ES-I3 (cell line): Measurements from ENCODE around the gene FBXW5.
A peak's percentile ranks its signal among the peaks of the same experiment; 100 is the strongest.

Experiments used
- H3K36me3 ChIP-seq: 2 replicates; pipeline ENCODE4 v1.6.1; 2013; ENCODE audit warnings: mild to moderate bottlenecking, low read length, control low read depth, moderate library complexity; ENCODE audit not compliant: insufficient read depth
- H3K4me1 ChIP-seq: 2 replicates; pipeline ENCODE4 v1.6.1; 2013; ENCODE audit warnings: mild to moderate bottlenecking, control low read depth, low read length; ENCODE audit not compliant: insufficient read depth
- H3K9ac ChIP-seq: 2 replicates; pipeline ENCODE4 v1.6.1; 2013; ENCODE audit warnings: low read depth, mild to moderate bottlenecking, low read length, moderate library complexity
- H3K9me3 ChIP-seq: 2 replicates; pipeline ENCODE4 v1.6.1; 2013; ENCODE audit warnings: mild to moderate bottlenecking, low read length, moderate library complexity; ENCODE audit not compliant: control insufficient read depth, insufficient read depth

The FBXW5 gene

DNA sequence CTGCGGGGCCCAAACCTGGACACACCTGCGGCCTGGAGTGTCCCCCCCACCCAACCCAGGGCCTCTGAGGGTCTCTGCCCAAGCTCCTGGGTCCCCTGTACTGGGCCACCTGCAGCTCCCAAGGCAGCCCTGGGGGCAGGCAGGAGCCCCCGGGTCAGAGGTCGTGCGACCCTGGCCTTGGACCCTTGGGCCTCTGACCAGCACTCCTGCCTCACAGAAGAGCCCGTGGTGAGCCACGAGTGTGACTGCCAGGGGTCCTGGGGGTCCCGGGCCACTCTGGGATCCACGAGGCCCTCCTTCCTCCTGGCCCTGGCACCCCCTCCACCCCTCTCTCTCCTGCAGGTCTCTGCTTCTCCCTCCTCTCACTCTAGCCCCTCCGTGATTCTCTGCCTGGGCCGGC lies 27.8 kb upstream of the FBXW5 start:
- Histone ChIP-seq H3K36me3 (no peaks in the 10 kb centered on the region), H3K9me3 (no peaks in the 10 kb centered on the region), H3K9ac (no peak overlapping the region), H3K4me1 (peaks cover 3% of the 10 kb centered on the region; the same call in 1 of the 2 replicates)

DNA sequence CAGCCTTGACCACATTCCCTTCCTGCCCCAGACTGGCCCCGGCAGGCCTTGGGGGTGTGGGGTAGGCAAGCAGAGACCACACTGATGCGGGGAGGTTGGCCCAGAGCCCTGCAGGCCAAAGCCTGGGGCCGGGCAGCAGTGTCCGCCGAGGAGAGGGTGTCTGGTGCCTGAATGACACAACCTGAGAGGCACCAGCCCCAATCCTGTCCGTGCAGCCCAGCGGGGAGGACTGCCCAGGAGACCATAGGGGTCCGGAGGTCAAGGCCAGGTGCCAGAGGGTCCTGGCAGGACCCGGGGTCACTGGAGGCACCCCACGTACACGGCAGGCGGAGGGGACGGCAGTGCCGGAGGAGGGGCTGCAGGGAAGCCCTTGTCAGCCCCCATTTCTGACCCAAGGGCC lies 27.2 kb upstream of the FBXW5 start:
- Histone ChIP-seq H3K9me3 (no peaks in the 10 kb centered on the region), H3K36me3 (no peaks in the 10 kb centered on the region), H3K4me1 (no peaks in the 10 kb centered on the region), H3K9ac (no peak overlapping the region)

DNA sequence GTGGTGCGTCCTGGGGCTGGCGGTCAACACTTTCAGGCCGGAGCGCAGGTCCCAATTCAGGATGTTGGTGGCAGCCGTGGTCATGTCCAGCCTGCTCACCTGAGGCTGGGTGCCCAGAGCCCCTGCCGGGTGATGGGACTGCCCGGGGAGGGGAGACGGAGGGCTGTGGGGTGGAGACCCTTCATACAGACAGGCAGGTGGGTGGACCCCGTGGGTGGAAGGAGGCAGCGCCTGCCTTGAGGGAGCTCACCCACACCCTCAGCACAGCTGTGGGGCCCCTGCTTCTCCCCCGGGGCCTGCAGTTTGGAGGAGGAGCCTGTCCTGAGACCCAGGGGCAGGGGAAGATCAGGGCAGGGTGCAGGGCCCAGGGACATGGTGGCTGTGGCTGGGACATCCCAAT lies 25.8 kb upstream of the FBXW5 start:
- no peaks in the 10 kb centered on the region for H3K36me3 ChIP-seq
- peaks cover 7% of the 10 kb centered on the region; the same call in 1 of the 2 replicates for H3K4me1 ChIP-seq
- no peaks in the 10 kb centered on the region for H3K9me3 ChIP-seq
- H3K9ac ChIP-seq, result no peak overlapping the region

GRCh38 chr9:136969774-136970173 lies 25.2 kb upstream of the FBXW5 start:
- no peaks in the 10 kb centered on the region for H3K36me3 ChIP-seq
- H3K4me1 ChIP-seq, result peaks cover 8% of the 10 kb centered on the region
- no peaks in the 10 kb centered on the region for H3K9me3 ChIP-seq
- H3K9ac ChIP-seq, result no peak overlapping the region

DNA sequence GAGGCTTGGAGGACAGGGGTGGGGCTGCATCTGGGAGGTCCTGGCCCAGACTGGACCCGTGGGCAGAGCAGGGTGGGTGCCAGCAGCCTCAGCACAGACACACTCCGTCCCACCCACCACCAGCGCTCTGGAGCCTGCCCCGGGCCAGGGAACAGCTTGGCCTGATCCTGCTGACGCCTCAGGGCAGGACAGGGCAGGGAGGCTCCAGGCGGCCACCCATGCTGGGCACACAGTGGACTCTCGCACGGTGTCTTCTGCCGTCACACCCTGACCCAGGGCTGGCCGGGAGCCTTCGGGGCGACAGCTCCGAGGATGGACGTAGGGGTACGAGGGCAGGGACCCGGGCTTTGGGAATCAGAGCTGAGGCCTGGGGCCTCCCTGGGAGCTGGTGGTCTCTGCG lies 24.6 kb upstream of the FBXW5 start:
- no peaks in the 10 kb centered on the region for H3K36me3 ChIP-seq
- H3K9ac ChIP-seq, result no peak overlapping the region
- peaks cover 11% of the 10 kb centered on the region for H3K4me1 ChIP-seq
- H3K9me3 ChIP-seq, result no peaks in the 10 kb centered on the region

- Histone ChIP-seq H3K9me3 (no peaks in the 10 kb centered on the region), H3K9ac (no peak overlapping the region), H3K4me1 (peaks cover 11% of the 10 kb centered on the region), H3K36me3 (no peaks in the 10 kb centered on the region)
Measured at GRCh38 chr9:136968333-136969127, 24.0 kb upstream of the FBXW5 start.

- Histone ChIP-seq H3K36me3 (no peaks in the 10 kb centered on the region), H3K9ac (peak overlapping the region; percentile 22; the same call in 1 of the 2 replicates)
Measured at GRCh38 chr9:136965771-136966484, 21.4 kb upstream of the FBXW5 start.

GRCh38 chr9:136964833-136965422 lies 20.4 kb upstream of the FBXW5 start:
- Histone ChIP-seq H3K36me3 (no peaks in the 10 kb centered on the region), H3K9me3 (no peaks in the 10 kb centered on the region), H3K9ac (no peak overlapping the region), H3K4me1 (peaks cover 11% of the 10 kb centered on the region)

More at GRCh38 chr9:136965771-136966484, 21.4 kb upstream of the FBXW5 start:
- no peaks in the 10 kb centered on the region for H3K9me3 ChIP-seq
- H3K4me1 ChIP-seq, result peaks cover 11% of the 10 kb centered on the region

DNA sequence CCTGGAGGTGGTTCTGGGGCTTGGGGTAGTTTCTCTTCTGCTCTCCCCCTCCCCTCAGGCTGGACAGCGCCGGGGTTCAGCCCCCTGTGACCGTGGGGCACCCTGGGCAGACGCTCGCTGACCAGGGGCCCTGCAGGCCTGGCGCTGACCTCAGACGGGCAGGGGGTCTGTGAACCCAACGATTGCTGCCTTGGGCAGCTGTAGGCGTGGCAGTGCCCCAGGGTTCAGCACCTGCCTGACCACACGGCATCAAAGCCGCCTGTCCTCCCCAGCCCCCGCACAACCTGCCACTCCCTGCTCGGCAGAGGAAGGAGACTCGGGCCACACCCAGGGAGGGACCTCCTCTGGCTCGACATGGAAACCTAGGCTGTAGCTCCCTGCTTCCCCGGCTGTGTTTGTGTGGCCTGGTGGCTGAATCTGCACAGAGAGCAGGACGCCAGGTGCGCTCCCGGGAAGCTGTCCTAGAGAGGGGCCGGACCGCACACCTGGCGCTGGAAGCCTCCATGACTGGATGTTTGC lies 19.7 kb upstream of the FBXW5 start:
- no peaks in the 10 kb centered on the region for H3K36me3 ChIP-seq
- no peaks in the 10 kb centered on the region for H3K9me3 ChIP-seq
- no peak overlapping the region for H3K9ac ChIP-seq
- peaks cover 11% of the 10 kb centered on the region for H3K4me1 ChIP-seq

- H3K9ac ChIP-seq, result no peak overlapping the region
- peaks cover 11% of the 10 kb centered on the region for H3K4me1 ChIP-seq
Measured at GRCh38 chr9:136963751-136964150, 19.2 kb upstream of the FBXW5 start.

DNA sequence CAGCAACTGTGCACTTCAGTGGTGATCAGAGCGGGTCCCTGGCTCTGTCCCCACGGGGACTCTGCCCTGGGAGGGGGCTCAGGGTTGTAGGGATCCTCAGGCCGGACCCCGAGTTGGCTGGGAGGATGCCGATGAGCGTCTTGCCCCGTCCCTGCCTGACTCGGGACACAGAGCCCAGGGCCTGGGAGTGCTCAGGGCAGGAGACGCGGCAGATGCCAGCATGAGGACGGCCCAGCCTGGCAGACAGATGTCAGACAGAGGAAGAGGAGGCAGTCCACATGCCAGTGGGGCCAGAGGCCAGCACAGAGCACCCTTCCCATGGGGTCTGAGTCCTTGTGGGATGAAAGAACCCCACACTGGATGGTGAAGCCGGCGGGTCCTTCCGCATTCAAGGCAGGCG lies 18.8 kb upstream of the FBXW5 start:
- H3K36me3 ChIP-seq, result no peaks in the 10 kb centered on the region
- no peak overlapping the region for H3K9ac ChIP-seq
- H3K4me1 ChIP-seq, result peaks cover 11% of the 10 kb centered on the region
- H3K9me3 ChIP-seq, result no peaks in the 10 kb centered on the region

More at GRCh38 chr9:136963751-136964150, 19.2 kb upstream of the FBXW5 start:
- no peaks in the 10 kb centered on the region for H3K36me3 ChIP-seq
- H3K9me3 ChIP-seq, result no peaks in the 10 kb centered on the region

GRCh38 chr9:136962701-136963248 lies 18.2 kb upstream of the FBXW5 start:
- no peaks in the 10 kb centered on the region for H3K9me3 ChIP-seq

GRCh38 chr9:136962163-136962562 lies 17.6 kb upstream of the FBXW5 start:
- Histone ChIP-seq H3K9ac (no peak overlapping the region), H3K9me3 (no peaks in the 10 kb centered on the region), H3K4me1 (peaks cover 11% of the 10 kb centered on the region), H3K36me3 (no peaks in the 10 kb centered on the region)

More at GRCh38 chr9:136962701-136963248, 18.2 kb upstream of the FBXW5 start:
- H3K36me3 ChIP-seq, result no peaks in the 10 kb centered on the region
- H3K4me1 ChIP-seq, result peaks cover 11% of the 10 kb centered on the region
- H3K9ac ChIP-seq, result no peak overlapping the region
